GM19468 (cell line): ENCODE data around the gene NXPE3.

Experiments
- ATAC-seq: cut with Tn5 transposase; IDR thresholded peaks from one replicate; pipeline ENCODE4 v1.9.1; 2021; ENCODE audit warnings: mild to moderate bottlenecking, moderate library complexity, moderate number of reproducible peaks; ENCODE audit not compliant: unreplicated experiment; ENCODE audit errors: extremely low read depth

The NXPE3 gene

DNA sequence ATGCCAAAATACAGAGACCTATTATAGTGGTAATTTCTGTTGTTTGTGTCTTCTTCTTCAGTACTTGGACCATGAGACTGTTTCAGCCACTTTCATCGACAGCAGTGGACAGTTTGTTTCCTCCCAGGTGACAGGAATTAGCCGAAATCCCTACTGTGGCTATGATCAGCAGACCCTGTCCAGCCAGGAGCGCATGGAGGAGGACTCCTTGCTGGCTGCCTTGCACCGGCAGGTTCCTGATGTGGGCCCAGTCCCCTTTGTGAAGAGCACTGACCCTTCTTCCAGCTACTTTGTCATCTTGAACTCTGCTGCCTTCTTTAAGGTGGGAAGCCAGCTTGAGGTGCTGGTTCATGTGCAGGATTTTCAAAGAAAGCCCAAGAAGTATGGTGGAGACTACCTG lies 22.2 kb downstream of the NXPE3 start:
- no peak for ATAC-seq

DNA sequence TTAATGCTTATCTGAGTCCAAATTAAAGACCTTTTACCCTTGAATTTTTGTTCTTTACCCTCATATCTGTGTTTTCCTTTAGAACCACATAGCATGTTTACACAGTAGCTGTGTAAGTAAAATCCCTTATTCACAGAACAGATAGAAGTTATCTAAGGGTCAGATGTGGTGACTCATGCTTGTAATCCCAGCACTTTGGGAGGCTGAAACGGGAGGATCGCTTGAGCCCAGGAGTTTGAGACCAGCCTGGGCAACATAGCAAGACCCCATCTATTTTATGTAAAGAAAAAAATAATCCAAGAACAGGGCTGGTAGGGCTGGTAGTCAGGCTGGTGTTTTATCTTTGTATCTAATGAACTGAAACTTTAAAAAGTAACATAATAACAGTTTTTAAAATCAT lies 23.2 kb downstream of the NXPE3 start:
- ATAC-seq: no peak

GRCh38 chr3:101803173-101803782 lies 24.3 kb downstream of the NXPE3 start:
- ATAC-seq: peak; percentile 83

DNA sequence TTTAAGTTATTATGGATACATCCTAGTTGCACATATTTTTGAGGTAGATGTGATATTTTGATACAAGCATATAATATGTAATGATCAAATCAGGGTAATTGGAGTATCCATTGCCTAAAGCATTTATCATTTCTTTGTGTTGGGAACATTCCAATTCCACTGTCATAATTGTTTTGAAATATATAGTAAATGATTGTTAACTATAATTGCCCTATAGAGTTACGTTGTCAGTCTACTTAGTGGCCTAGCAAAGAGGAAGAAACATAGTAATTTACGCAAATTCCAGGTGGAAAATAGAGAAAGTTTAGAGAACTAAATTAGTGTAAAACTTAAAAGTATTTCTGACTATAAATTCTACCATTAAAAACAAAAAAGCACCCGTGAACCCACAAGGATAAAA lies 24.9 kb downstream of the NXPE3 start:
- no peak for ATAC-seq

GRCh38 chr3:101806491-101806890 lies 27.5 kb downstream of the NXPE3 start:
- no peak for ATAC-seq

DNA sequence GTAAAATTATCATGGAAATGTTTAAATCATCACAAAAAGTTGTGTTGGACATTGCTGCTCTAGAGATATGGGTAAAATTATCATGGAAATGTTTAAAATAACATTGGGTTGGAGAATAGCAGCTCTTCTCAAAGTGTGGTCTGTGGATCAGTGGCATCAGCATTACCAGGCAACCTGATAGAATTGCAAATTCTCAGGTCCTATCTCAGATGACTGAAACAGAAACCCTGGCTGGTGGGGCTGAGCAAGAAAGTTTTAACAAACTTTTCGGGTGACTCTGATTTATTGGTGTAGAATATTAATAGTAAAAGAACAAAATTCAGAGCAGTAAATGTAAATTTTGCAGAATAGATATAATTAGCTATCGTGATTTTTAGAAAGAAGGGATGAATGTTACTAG lies 28.9 kb downstream of the NXPE3 start:
- peak; percentile 37 for ATAC-seq

DNA sequence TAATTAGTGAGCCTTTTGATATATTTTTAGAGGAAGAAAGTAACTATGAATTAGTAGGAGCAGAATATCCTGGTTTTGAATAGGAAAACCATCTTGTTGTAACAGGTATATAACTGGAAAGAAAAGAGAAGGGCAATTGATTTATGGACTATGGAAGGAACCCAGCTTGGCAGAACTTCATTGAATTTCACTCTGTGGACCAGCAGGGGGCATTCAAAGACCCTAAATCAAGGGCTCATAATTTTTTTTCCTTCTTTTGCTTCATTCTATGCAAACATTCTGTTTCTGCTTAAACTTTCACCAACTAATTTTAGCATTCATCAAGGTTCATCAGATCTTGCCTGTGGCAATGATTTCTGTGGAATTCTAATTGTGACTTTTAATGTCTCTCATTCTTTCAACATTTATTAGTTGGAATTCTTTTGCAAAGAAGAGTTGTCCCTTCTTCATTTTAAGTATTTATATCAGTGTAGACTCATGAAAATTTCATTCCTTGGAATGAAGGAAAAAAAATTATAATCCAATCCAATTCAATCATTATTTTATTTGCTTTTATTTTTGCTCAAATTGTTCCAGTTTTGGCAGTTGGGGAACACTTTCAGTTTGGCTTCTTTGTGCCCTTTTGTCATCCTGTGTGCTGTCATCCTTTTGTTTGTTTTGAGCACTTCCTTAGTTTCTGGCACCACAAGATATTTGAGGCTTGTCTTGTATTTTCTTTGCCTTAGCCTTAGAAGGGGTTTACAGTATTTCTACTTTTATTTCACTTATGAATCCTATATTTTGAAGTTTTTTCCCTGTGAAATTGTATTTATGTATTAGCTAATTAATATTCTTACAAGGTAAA lies 30.4 kb downstream of the NXPE3 start:
- no peak for ATAC-seq

DNA sequence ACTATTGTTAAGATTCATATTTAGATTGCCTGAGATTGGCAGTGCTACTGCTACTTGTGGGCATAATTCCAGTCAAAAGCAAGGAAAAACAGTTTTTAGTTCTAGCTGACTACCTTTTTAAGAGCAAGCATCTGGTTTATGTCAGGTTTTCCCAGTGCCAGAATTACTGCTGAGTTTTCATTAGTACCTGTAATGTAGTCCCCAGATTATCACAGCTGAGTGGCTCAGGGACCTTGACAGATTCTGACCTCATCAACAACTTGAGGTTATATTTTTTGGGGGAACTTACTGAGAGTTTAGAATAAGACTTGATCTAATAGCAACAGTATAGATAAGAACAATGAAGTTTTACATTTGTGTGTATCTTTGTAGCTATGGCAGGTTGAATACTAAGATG lies 31.0 kb downstream of the NXPE3 start:
- ATAC-seq: no peak

- ATAC-seq: no peak
Observed at GRCh38 chr3:101811875-101812274, 32.9 kb downstream of the NXPE3 start.

- no peak for ATAC-seq
Observed at GRCh38 chr3:101812895-101813294, 33.9 kb downstream of the NXPE3 start.

DNA sequence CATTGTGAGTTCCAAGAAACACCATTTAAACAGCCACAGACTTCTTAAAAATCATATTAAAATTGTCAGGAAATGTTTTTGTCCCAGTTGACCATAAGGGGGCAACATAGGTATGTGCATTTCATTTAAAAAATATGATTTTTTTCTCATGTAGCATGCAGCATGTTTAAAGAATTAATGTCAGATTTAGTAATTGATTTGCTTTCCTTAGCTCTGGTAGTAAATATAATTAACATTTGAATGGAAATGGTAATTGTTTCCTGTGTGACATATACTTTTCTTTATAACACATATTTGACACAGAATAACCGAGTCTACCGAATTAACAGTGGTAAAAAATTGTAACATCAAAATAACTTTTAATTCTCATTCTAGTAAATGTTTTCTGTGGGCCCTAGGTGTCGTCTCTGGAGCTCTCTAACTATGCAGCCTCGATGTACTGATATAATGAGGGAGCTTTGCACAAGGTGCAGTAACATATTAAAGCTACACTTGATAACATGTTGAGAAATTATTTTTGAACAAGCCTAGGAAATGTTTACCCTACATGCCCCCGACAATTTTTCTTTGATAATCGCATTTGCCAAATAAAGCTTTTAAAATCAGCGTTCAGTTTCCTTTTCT lies 34.9 kb downstream of the NXPE3 start:
- ATAC-seq: no peak

DNA sequence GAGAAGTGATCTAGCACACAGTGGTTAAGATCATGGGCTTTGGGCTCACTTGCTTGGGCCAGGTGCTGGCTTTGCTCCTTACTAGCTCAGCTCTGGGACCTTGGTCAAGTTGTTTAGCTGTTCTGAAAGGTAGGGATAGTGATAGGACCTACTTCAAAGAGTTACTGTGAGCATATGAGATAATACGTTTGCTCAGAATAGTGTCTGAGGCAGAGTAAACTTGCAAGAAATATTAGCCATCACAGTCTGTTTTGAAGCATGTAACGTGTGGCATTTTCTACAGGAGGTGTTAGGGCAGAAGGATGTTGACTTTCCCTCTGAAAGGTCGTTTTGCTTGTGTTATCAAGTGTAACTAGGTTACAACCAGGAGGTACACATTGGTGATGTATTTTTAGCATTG lies 35.8 kb downstream of the NXPE3 start:
- ATAC-seq: no peak

GRCh38 chr3:101816215-101817149 lies 37.5 kb downstream of the NXPE3 start:
- ATAC-seq: no peak

- no peak for ATAC-seq
Observed at GRCh38 chr3:101817992-101818391, 39.0 kb downstream of the NXPE3 start.

- peak; percentile 27 for ATAC-seq
Observed at GRCh38 chr3:101819649-101820206, 40.7 kb downstream of the NXPE3 start.

GRCh38 chr3:101821503-101821902 lies 42.5 kb downstream of the NXPE3 start:
- no peak for ATAC-seq

GRCh38 chr3:101823525-101823924 lies 44.5 kb downstream of the NXPE3 start:
- no peak for ATAC-seq

- no peak for ATAC-seq
Observed at GRCh38 chr3:101824702-101825101, 45.7 kb downstream of the NXPE3 start.

DNA sequence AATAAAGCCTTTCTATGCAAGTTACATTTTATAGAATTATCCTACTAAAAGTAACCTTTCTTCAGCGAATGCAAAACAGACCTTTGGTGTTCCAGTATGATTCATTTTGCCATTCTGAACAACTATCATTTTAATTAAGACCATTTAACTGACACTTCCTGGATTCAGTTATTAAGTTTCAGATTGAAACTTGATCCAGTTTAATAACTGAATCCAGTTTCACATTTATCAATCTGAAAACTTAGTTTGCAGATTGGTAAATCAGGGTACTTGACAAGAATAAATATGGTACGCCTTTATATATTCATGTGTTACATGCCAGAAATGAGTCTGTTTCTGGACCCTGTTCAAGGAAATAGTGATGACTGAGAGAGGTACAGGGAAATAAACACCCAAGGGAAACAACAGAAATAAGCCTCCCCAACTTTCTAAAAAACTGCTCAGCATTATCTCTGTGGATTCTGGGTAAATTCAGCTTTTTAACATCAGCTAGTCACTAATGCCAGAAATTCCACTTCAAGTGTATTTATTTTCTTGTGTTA lies 47.0 kb downstream of the NXPE3 start:
- no peak for ATAC-seq
